Activated CD4-positive, alpha-beta memory T cell treated with anti-CD3 and anti-CD28 coated beads, Interleukin-2, amount 10 ng/mL, durations not matched to agents 7 days and 5 days (primary cell): ENCODE data around the gene KRT86. TPM values are rescaled to one million over a fixed set of nuclear protein-coding genes. Genes with fewer than 3 reads are reported as not detected.

ENCODE experiments used
- CTCF ChIA-PET: fragments of 350-600 bp; sonication (Branson Sonifier 250); formaldehyde crosslinking; loops from one replicate; lab custom pipeline; 2021; ENCODE audit warnings: antibody characterized with exemption, inconsistent platforms; lab: Charles Lee
- POLR2A ChIA-PET: fragments of 350-600 bp; sonication (Branson Sonifier 250); formaldehyde crosslinking; loops from one replicate; lab custom pipeline; 2021; ENCODE audit warnings: antibody characterized with exemption; lab: Charles Lee
- DNase-seq: peaks from one replicate; pipeline ENCODE4 v3.0.0-alpha.2; 2020
- H3K27ac Mint-ChIP-seq: one replicate; pipeline ENCODE4 v1.8.0; 2021; ENCODE audit warnings: mild to moderate bottlenecking, mixed read lengths
- H3K27me3 Mint-ChIP-seq: one replicate; pipeline ENCODE4 v1.8.0; 2021; ENCODE audit warnings: mixed read lengths
- H3K36me3 Mint-ChIP-seq: one replicate; pipeline ENCODE4 v1.8.0; 2021; ENCODE audit warnings: low read depth, mixed read lengths
- H3K4me1 Mint-ChIP-seq: one replicate; pipeline ENCODE4 v1.8.0; 2021; ENCODE audit warnings: mixed read lengths
- H3K4me3 Mint-ChIP-seq: one replicate; pipeline ENCODE4 v1.8.0; 2021; ENCODE audit warnings: mild to moderate bottlenecking, mixed read lengths
- H3K9me3 Mint-ChIP-seq: one replicate; pipeline ENCODE4 v1.8.0; 2021; ENCODE audit warnings: mixed read lengths
- total RNA-seq, 2 experiments: library from RNA; stranded (reverse); gene quantifications; one replicate each; pipeline ENCODE4 v1.2.3, GENCODE V29; 2021

KRT86 gene
- total RNA-seq, 2 experiments from 2014 or later: 0.23 to 0.30 TPM

DNA sequence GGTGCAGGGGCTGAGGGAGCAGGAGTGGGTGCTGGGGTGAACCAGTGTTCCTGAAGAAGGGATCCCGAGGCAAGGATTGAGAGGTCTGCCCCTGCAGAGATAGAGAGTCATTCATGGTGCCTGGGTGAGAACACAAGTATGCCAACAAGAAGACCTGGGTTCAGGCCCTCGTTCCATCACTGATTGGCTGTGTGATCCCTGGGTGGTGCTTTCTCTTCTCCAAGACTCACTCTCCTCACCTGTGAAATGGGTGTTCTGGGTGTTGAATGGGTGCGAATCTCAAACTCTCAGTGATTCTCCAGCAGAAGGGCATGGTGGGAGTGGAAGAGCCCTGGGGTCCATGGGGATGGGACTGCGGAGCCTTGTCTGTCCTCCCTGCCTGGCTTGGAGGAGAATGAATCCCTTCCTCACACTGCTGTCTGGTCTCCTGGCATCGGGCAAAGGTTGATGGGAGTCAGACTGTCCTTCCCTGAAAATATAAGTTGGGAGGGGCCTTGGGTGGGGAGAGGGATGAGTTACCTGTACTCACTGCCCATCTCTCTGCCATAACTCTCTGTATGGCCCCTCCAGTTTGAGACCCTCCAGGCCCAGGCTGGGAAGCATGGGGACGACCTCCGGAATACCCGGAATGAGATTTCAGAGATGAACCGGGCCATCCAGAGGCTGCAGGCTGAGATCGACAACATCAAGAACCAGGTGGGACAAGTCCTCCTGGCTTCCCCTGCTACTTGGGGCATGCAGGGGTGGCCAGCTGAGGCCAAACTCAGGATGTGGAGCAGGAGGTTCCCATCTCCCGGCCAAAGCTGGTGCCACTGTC lies 31.8 kb upstream of the KRT86 start:
- ChIA-PET CTCF (interaction anchor here (1.2 kb wide), 1 partner anchor 9 kb away, joined by 5 read pairs; no protein-coding TSS in a partner anchor), POLR2A (interaction anchor here (1.1 to 2.3 kb wide), 2 partner anchors 16 to 22 kb away, joined by 3 to 7 read pairs; no protein-coding TSS in a partner anchor)
- Mint-ChIP-seq H3K4me1 (peaks cover 51% of the 10 kb centered on the region), H3K4me3 (no peak overlapping the region), H3K27ac (no peak overlapping the region), H3K9me3 (no peaks in the 10 kb centered on the region), H3K36me3 (peaks cover 3% of the 10 kb centered on the region), H3K27me3 (peaks cover 7% of the 10 kb centered on the region)
- no peak for DNase-seq

DNA sequence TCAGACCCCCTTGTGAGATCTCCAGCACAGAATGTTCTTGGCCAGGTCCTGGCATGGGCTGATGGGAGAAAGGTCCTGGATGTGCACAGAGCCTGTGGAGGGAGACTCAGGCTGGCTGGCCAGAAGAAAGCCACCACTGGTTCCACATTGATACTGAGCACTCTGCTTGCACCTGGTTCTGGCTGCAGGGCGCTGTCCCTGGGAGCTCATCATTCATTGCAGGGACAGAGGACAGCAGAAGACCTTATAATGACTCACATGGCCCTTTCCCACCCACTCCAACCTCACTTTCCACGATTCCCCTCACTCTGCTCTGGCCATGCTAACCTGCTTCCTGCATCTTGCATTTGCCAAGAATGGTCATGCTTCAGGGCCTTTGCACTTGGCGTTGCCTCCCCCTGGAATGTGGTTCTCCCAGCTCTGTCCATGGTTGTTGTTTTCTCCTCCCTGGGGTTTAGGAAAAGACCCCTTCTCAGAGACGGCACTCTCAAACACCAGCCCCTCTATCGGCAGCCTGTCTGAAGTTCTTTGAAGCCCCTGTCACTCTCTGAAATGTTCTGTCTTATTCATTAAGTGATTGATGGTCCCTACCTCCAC lies 31.1 kb upstream of the KRT86 start:
- no peaks in the 10 kb centered on the region for H3K9me3 Mint-ChIP-seq
- ChIA-PET CTCF (interaction anchor here (1.2 to 3.3 kb wide), 3 partner anchors 8 to 35 kb away, joined by 5 to 32 read pairs (median 11); no protein-coding TSS in a partner anchor), POLR2A (interaction anchor here (1.0 to 2.3 kb wide), 5 partner anchors 10 to 21 kb away, joined by 3 to 7 read pairs (median 4); no protein-coding TSS in a partner anchor)
- H3K27ac Mint-ChIP-seq: peak overlapping the region; percentile 89
- peaks cover 7% of the 10 kb centered on the region for H3K27me3 Mint-ChIP-seq
- H3K36me3 Mint-ChIP-seq: peaks cover 3% of the 10 kb centered on the region
- H3K4me1 Mint-ChIP-seq: peaks cover 56% of the 10 kb centered on the region
- no peak for DNase-seq
- H3K4me3 Mint-ChIP-seq: no peak overlapping the region

- H3K27me3 Mint-ChIP-seq: peaks cover 6% of the 10 kb centered on the region
- peak overlapping the region; percentile 66 for H3K4me3 Mint-ChIP-seq
- DNase-seq: peak; percentile 78
- ChIA-PET POLR2A (interaction anchor here (1.0 to 2.3 kb wide), 5 partner anchors 9 to 21 kb away, joined by 3 to 7 read pairs (median 4); no protein-coding TSS in a partner anchor), CTCF (interaction anchor here (1.2 to 3.3 kb wide), 5 partner anchors 7 to 100 kb away, joined by 3 to 32 read pairs (median 5); no protein-coding TSS in a partner anchor)
- no peaks in the 10 kb centered on the region for H3K9me3 Mint-ChIP-seq
- H3K36me3 Mint-ChIP-seq: peaks cover 3% of the 10 kb centered on the region
- H3K27ac Mint-ChIP-seq: peak overlapping the region; percentile 89
- H3K4me1 Mint-ChIP-seq: peaks cover 56% of the 10 kb centered on the region
Observed at GRCh38 chr12:52243856-52244614, 30.4 kb upstream of the KRT86 start.

DNA sequence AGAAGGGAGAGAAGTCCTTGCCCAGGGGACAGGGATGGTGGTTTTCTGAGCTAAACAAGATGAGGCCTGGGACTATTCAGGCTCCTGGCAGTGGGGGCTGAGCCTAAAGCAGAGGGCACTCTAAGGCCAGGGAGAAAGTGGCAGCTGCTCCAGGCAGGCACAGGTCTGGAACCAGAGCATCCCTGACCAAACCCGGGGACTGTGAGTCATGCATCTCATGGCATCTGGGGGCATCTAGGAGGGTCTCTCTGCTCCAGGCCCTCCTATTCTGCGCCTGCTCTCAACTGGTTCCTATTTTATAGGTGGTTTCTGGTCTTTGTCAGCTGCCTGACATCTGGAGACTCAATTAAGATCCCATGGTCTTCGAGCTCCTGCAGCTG lies 29.8 kb upstream of the KRT86 start:
- CTCF ChIA-PET: interaction anchor here (1.2 to 3.3 kb wide), 4 partner anchors 23 to 101 kb away, joined by 3 to 32 read pairs (median 7); no protein-coding TSS in a partner anchor
- peak overlapping the region; percentile 89 for H3K27ac Mint-ChIP-seq
- no peak for DNase-seq
- POLR2A ChIA-PET: interaction anchor here (1.1 to 2.3 kb wide), 3 partner anchors 10 to 14 kb away, joined by 3 to 7 read pairs (median 6); no protein-coding TSS in a partner anchor
- peaks cover 6% of the 10 kb centered on the region for H3K36me3 Mint-ChIP-seq
- H3K4me1 Mint-ChIP-seq: peaks cover 60% of the 10 kb centered on the region
- H3K4me3 Mint-ChIP-seq: peak overlapping the region; percentile 66
- no peaks in the 10 kb centered on the region for H3K9me3 Mint-ChIP-seq
- H3K27me3 Mint-ChIP-seq: peaks cover 3% of the 10 kb centered on the region

DNA sequence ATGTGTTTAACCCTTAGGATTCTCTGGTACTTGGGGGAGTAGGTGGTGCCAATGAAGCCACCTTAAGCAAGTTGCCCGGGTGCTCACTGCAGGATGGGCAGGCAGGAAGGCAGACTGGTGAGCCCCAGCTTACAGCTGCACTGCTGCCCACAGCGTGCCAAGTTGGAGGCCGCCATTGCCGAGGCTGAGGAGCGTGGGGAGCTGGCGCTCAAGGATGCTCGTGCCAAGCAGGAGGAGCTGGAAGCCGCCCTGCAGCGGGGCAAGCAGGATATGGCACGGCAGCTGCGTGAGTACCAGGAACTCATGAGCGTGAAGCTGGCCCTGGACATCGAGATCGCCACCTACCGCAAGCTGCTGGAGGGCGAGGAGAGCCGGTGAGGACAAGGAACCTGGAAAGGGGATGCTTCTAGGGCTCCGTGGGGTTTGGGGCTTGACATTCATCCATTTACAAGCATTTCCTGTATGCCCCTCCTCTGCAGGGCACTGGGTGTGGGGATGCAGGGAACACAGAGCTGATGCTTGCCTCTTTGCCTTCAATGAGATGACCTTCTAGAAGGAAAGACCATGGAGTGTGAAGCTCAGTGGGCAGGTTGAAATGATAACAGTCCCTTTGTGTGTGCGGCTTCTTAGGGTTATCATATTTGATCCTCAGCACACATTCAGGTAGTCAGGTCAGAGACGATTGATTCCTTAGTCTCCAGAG lies 29.0 kb upstream of the KRT86 start:
- Mint-ChIP-seq H3K27ac (peak overlapping the region; percentile 89), H3K4me1 (peaks cover 65% of the 10 kb centered on the region), H3K36me3 (peaks cover 11% of the 10 kb centered on the region), H3K4me3 (peak overlapping the region; percentile 66), H3K27me3 (peaks cover 5% of the 10 kb centered on the region), H3K9me3 (no peaks in the 10 kb centered on the region)
- CTCF ChIA-PET: interaction anchor here (2.2 to 3.3 kb wide), 2 partner anchors 23 to 33 kb away, joined by 11 to 32 read pairs; no protein-coding TSS in a partner anchor
- POLR2A ChIA-PET: interaction anchor here (0.7 to 2.3 kb wide), 3 partner anchors 13 to 106 kb away, joined by 3 to 7 read pairs (median 3); no protein-coding TSS in a partner anchor
- DNase-seq: no peak

- H3K36me3 Mint-ChIP-seq: peaks cover 12% of the 10 kb centered on the region
- peaks cover 69% of the 10 kb centered on the region for H3K4me1 Mint-ChIP-seq
- ChIA-PET CTCF (interaction anchor here (3.3 kb wide), 1 partner anchor 32 kb away, joined by 32 read pairs; no protein-coding TSS in a partner anchor), POLR2A (interaction anchor here (0.9 to 1.1 kb wide), 2 partner anchors 14 to 23 kb away, joined by 3 read pairs; no protein-coding TSS in a partner anchor)
- peak overlapping the region; percentile 89 for H3K27ac Mint-ChIP-seq
- no peak for DNase-seq
- H3K4me3 Mint-ChIP-seq: peak overlapping the region; percentile 66
- no peaks in the 10 kb centered on the region for H3K9me3 Mint-ChIP-seq
- H3K27me3 Mint-ChIP-seq: peaks cover 5% of the 10 kb centered on the region
Observed at GRCh38 chr12:52245962-52246569, 28.4 kb upstream of the KRT86 start.

DNA sequence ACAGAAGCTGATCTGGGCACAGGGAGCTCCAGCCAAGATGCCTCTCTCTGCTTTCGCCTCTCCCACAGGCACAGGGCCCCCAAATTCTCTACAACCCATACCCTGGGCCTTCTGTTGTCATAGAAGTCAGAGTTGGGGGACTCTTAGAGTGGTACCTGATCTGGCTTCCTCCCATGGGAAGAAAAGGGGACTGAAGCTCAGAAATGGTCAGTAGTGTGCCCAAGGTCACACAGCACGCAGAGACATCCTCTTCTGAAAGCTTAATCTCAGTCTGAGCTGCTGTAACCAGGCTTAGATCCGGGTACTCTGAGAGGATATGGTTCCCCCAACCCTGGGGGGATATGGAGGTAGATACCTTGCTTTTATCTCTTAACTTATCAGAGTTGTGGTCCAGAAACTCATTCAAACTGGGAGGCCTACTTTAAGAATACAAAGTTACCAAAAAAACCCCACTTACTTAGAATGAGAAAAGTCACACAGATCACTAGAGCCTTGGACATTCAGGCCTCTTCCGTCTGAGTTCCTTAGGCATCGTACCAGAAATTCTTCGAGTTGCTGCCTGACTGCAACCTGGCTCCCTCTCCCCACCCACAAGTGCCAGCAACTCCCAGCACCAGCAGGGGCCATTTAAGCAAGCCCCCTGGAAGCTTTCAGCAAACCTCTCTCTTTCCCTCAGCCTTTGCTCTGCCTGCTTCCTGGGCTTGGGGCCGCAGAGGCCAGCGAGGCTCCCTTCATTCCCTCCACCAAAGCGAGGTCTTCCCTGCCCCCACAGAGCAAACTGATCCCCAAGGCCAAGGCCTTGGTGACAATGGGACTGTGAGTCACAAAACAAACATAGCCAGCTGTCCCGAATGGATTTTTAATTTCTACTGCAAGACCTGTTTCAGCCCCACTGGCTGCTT lies 27.5 kb upstream of the KRT86 start:
- Mint-ChIP-seq H3K4me3 (peak overlapping the region; percentile 29), H3K27ac (peak overlapping the region; percentile 89), H3K36me3 (peaks cover 20% of the 10 kb centered on the region), H3K9me3 (peaks cover 2% of the 10 kb centered on the region), H3K4me1 (peaks cover 79% of the 10 kb centered on the region), H3K27me3 (peaks cover 5% of the 10 kb centered on the region)
- POLR2A ChIA-PET: interaction anchor here (0.9 kb wide), 1 partner anchor 13 kb away, joined by 3 read pairs; no protein-coding TSS in a partner anchor
- CTCF ChIA-PET: interaction anchor here (0.6 to 3.3 kb wide), 3 partner anchors 31 to 127 kb away, joined by 3 to 32 read pairs (median 5); no protein-coding TSS in a partner anchor
- DNase-seq: no peak

GRCh38 chr12:52247622-52248540 lies 26.6 kb upstream of the KRT86 start:
- H3K4me3 Mint-ChIP-seq: no peak overlapping the region
- POLR2A ChIA-PET: no interaction called here
- CTCF ChIA-PET: interaction anchor here (1.6 kb wide), 1 partner anchor 31 kb away, joined by 5 read pairs; no protein-coding TSS in a partner anchor
- H3K9me3 Mint-ChIP-seq: peaks cover 2% of the 10 kb centered on the region
- peaks cover 85% of the 10 kb centered on the region for H3K4me1 Mint-ChIP-seq
- H3K36me3 Mint-ChIP-seq: peaks cover 20% of the 10 kb centered on the region
- peaks cover 5% of the 10 kb centered on the region for H3K27me3 Mint-ChIP-seq
- no peak for DNase-seq
- H3K27ac Mint-ChIP-seq: peak overlapping the region; percentile 89

GRCh38 chr12:52248541-52249461 lies 25.6 kb upstream of the KRT86 start:
- Mint-ChIP-seq H3K27ac (peak overlapping the region; percentile 28), H3K4me3 (no peak overlapping the region), H3K9me3 (peaks cover 2% of the 10 kb centered on the region), H3K36me3 (peaks cover 20% of the 10 kb centered on the region), H3K27me3 (peaks cover 5% of the 10 kb centered on the region), H3K4me1 (peaks cover 81% of the 10 kb centered on the region)
- ChIA-PET POLR2A (no interaction called here), CTCF (interaction anchor here (1.6 kb wide), 1 partner anchor 30 kb away, joined by 5 read pairs; no protein-coding TSS in a partner anchor)
- DNase-seq: no peak
